OCI-LY7 (cell line): Measurements from ENCODE around the gene FYB2. TPM values are rescaled to one million over a fixed set of nuclear protein-coding genes. Genes with fewer than 3 reads are reported as not detected.

ENCODE experiments used
- BruUV-seq: library from RNA; stranded (reverse); fragments of 400-500 nt; replicated peaks from 2 replicates; lab custom pipeline; 2021; lab: Mats Ljungman, UMichigan
- CTCF ChIA-PET: fragments of 300-600 bp; sonication (Branson Sonifier 250); formaldehyde crosslinking; loops from one replicate; lab custom pipeline; 2022; ENCODE audit warnings: antibody characterized with exemption; ENCODE audit not compliant: unreplicated experiment; lab: Charles Lee
- POLR2A ChIA-PET: fragments of 300-600 bp; sonication (Branson Sonifier 250); formaldehyde crosslinking; loops from one replicate; lab custom pipeline; 2022; ENCODE audit warnings: antibody characterized with exemption; lab: Charles Lee
- DNase-seq: peaks from one replicate; pipeline ENCODE4 v3.0.0-alpha.2; 2015; ENCODE audit warnings: low spot score
- H2AFZ ChIP-seq: fragments of 200-600 bp; sonication (generic), shearing (Covaris generic); 2 replicates; pipeline ENCODE4 v1.6.1; 2014; ENCODE audit warnings: mild to moderate bottlenecking, antibody characterized with exemption, low read length, moderate library complexity
- H3K27ac ChIP-seq: fragments of 200-600 bp; sonication (generic); 2 replicates; pipeline ENCODE4 v1.5.1; 2014; ENCODE audit warnings: mixed run types, low read depth, mild to moderate bottlenecking, moderate library complexity, low read length, inconsistent platforms; ENCODE audit not compliant: poor library complexity, severe bottlenecking
- H3K36me3 ChIP-seq: fragments of 200-600 bp; sonication (generic); 2 replicates; pipeline ENCODE4 v1.6.1; 2014; ENCODE audit warnings: mild to moderate bottlenecking, antibody characterized with exemption, low read length, moderate library complexity, mixed read lengths; ENCODE audit not compliant: insufficient read depth
- H3K4me1 ChIP-seq: fragments of 200-600 bp; sonication (generic); 2 replicates; pipeline ENCODE4 v1.5.1; 2014; ENCODE audit warnings: mild to moderate bottlenecking, low read length; ENCODE audit not compliant: insufficient read depth, poor library complexity, severe bottlenecking
- H3K4me2 ChIP-seq: fragments of 200-600 bp; sonication (generic); 2 replicates; pipeline ENCODE4 v1.6.1; 2014; ENCODE audit warnings: mild to moderate bottlenecking, low read length
- H3K4me3 ChIP-seq: fragments of 200-600 bp; sonication (generic); 2 replicates; pipeline ENCODE4 v1.5.1; 2014; ENCODE audit warnings: mild to moderate bottlenecking, low read depth, low read length; ENCODE audit not compliant: poor library complexity, severe bottlenecking
- H3K79me2 ChIP-seq: fragments of 200-600 bp; sonication (generic); 2 replicates; pipeline ENCODE4 v1.6.1; 2016; ENCODE audit warnings: low read depth, mild to moderate bottlenecking, low read length, moderate library complexity, mixed read lengths; ENCODE audit not compliant: insufficient read depth
- H3K9me2 ChIP-seq: fragments of 200-600 bp; sonication (generic); 2 replicates; pipeline ENCODE4 v1.6.1; 2016; ENCODE audit warnings: mild to moderate bottlenecking, low read length, mixed read lengths; ENCODE audit not compliant: insufficient read depth
- H3K9me3 ChIP-seq: fragments of 200-600 bp; sonication (generic); 2 replicates; pipeline ENCODE4 v1.6.1; 2014; ENCODE audit warnings: mild to moderate bottlenecking, mixed run types, low read length, mixed read lengths
- H4K20me1 ChIP-seq: fragments of 200-600 bp; sonication (generic); 2 replicates; pipeline ENCODE4 v1.6.1; 2014; ENCODE audit warnings: mild to moderate bottlenecking, antibody characterized with exemption, low read length, moderate library complexity, mixed read lengths; ENCODE audit not compliant: insufficient read depth
- CTCF ChIP-seq: fragments of 200-600 bp; sonication (generic); conservative IDR thresholded peaks from 2 replicates; pipeline ENCODE4 v1.5.1; 2014; ENCODE audit warnings: mild to moderate bottlenecking, antibody characterized with exemption, low read length, moderate library complexity, mixed read lengths
- EZH2phosphoT487 ChIP-seq: fragments of 200-600 bp; sonication (generic); IDR thresholded peaks from 2 replicates; pipeline ENCODE4 v1.6.1; 2018; ENCODE audit warnings: low read depth, borderline replicate concordance, mild to moderate bottlenecking, mixed run types, antibody characterized with exemption, low read length, moderate library complexity, mixed read lengths
- intact Hi-C: fragments of 100-400 bp; cut with micrococcal nuclease; formaldehyde crosslinking; loops from one replicate; pipeline ENCODE4 v1.10.0; 2022; ENCODE audit not compliant: unreplicated experiment
- total RNA-seq, 2 experiments: library from RNA; depleted of rRNA in 1 of 2; stranded (reverse); fragments of >200 nt in 1 of 2; shearing (Covaris generic) in 1 of 2; gene quantifications; 2 replicates each; pipeline ENCODE4 v1.2.3, GENCODE V29; 2014 to 2022

FYB2 gene
- total RNA-seq, 2 experiments from 2014 or later = not detected

GRCh38 chr1:56850411-56850810, 31.2 kb upstream of the FYB2 start:
- no peak overlapping the region for H3K4me3 ChIP-seq
- no peaks in the 10 kb centered on the region for H4K20me1 ChIP-seq
- no peak overlapping the region for H3K27ac ChIP-seq
- no peak overlapping the region for H2AFZ ChIP-seq
- no peaks in the 10 kb centered on the region for H3K4me1 ChIP-seq
- H3K4me2 ChIP-seq = no peak overlapping the region
- BruUV-seq = no TSS peak
- POLR2A ChIA-PET = no interaction called here
- no peaks in the 10 kb centered on the region for H3K79me2 ChIP-seq
- DNase-seq = no peak
- H3K9me3 ChIP-seq = no peaks in the 10 kb centered on the region
- TF ChIP-seq EZH2phosphoT487 (no peak), CTCF (no peak)
- intact Hi-C loops = no loop called here
- CTCF ChIA-PET = no interaction called here
- H3K9me2 ChIP-seq = no peaks in the 10 kb centered on the region
- no peaks in the 10 kb centered on the region for H3K36me3 ChIP-seq

- no peaks in the 10 kb centered on the region for H3K9me3 ChIP-seq
- no TSS peak for BruUV-seq
- no peak overlapping the region for H3K4me2 ChIP-seq
- no peaks in the 10 kb centered on the region for H3K9me2 ChIP-seq
- H3K36me3 ChIP-seq = no peaks in the 10 kb centered on the region
- DNase-seq = no peak
- intact Hi-C loops = no loop called here
- ChIA-PET CTCF (no interaction called here), POLR2A (no interaction called here)
- no peak overlapping the region for H2AFZ ChIP-seq
- no peaks in the 10 kb centered on the region for H4K20me1 ChIP-seq
- H3K4me3 ChIP-seq = no peak overlapping the region
- H3K4me1 ChIP-seq = no peaks in the 10 kb centered on the region
- H3K79me2 ChIP-seq = no peaks in the 10 kb centered on the region
- no peak overlapping the region for H3K27ac ChIP-seq
- TF ChIP-seq CTCF (no peak), EZH2phosphoT487 (no peak)
These were observed 30.5 kb upstream of the FYB2 start for GRCh38 chr1:56849750-56850149.

- Histone ChIP-seq H3K36me3 (no peaks in the 10 kb centered on the region), H3K4me1 (no peaks in the 10 kb centered on the region), H3K79me2 (no peaks in the 10 kb centered on the region), H3K4me3 (no peak overlapping the region), H3K27ac (no peak overlapping the region), H3K4me2 (no peak overlapping the region), H3K9me3 (no peaks in the 10 kb centered on the region), H2AFZ (no peak overlapping the region), H4K20me1 (no peaks in the 10 kb centered on the region), H3K9me2 (no peaks in the 10 kb centered on the region)
- DNase-seq = no peak
- no TSS peak for BruUV-seq
- TF ChIP-seq EZH2phosphoT487 = no peak
- TF ChIP-seq CTCF = no peak
- ChIA-PET POLR2A (no interaction called here), CTCF (no interaction called here)
- intact Hi-C loops = no loop called here
These were observed 26.1 kb upstream of the FYB2 start for GRCh38 chr1:56845343-56845742.
